ENCODE data around the gene SMCO2. TPM values are rescaled to one million over a fixed set of nuclear protein-coding genes. Genes with fewer than 3 reads are reported as not detected.

Gene SMCO2
- total and polyA plus RNA-seq, 2 of the 13 experiments (the other 11 are each of a cell fraction or from before 2014, with no cell fraction given), result 0.15 TPM; not detected in 1

DNA sequence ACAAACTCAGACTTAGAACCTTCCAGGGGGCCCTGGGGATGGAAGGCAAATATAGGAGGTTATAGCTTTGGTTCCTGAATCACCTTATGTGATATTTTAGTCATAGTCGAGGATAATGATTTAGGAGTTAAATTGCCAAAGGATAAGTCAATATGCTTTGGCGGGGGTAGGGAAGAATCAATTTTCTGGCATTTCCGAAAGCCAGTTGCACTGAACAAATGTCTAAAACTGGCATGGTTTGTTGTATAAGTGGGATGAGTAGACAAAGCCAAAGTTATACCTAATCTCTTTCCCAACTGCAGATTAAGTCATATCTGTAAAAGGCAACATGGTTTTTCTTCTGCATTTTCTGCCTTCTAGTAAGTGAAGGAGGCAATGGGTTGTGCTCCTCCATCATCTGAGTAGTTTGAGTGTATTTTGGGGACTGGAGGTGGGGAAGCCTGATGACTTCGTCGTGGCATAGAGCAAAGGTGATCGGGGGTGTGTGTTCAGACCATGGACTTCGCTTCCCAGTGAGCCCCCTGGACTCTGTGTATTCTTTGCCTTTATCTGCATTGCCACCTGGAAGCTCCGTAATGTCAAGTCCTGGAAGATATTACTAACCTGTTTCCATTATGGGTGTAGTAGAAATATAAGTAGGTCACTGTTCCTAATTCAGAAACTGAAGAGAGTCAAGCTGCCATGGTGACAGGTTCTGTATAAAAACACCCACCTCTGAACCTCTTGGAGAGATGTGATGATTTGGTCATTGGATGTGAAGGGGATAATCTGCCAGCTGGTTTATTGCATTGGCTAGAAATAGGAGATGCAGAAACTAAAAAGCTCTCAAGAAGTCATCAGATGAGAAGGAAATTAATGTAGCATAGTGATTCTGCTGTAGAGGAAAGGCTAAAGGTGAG is 102.0 kb downstream of the SMCO2 start (continued):
- TF ChIP-seq, protein P1, sequence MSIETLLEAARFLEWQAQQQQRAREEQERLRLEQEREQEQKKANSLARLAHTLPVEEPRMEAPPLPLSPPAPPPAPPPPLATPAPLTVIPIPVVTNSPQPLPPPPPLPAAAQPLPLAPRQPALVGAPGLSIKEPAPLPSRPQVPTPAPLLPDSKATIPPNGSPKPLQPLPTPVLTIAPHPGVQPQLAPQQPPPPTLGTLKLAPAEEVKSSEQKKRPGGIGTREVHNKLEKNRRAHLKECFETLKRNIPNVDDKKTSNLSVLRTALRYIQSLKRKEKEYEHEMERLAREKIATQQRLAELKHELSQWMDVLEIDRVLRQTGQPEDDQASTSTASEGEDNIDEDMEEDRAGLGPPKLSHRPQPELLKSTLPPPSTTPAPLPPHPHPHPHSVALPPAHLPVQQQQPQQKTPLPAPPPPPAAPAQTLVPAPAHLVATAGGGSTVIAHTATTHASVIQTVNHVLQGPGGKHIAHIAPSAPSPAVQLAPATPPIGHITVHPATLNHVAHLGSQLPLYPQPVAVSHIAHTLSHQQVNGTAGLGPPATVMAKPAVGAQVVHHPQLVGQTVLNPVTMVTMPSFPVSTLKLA (IDR thresholded peaks at IDR 0.05), result no peak
- TF ChIP-seq ZNF543 (CRISPR knock-in tag; IDR thresholded peaks at IDR 0.05), result no peak
- TF ChIP-seq, protein P2, sequence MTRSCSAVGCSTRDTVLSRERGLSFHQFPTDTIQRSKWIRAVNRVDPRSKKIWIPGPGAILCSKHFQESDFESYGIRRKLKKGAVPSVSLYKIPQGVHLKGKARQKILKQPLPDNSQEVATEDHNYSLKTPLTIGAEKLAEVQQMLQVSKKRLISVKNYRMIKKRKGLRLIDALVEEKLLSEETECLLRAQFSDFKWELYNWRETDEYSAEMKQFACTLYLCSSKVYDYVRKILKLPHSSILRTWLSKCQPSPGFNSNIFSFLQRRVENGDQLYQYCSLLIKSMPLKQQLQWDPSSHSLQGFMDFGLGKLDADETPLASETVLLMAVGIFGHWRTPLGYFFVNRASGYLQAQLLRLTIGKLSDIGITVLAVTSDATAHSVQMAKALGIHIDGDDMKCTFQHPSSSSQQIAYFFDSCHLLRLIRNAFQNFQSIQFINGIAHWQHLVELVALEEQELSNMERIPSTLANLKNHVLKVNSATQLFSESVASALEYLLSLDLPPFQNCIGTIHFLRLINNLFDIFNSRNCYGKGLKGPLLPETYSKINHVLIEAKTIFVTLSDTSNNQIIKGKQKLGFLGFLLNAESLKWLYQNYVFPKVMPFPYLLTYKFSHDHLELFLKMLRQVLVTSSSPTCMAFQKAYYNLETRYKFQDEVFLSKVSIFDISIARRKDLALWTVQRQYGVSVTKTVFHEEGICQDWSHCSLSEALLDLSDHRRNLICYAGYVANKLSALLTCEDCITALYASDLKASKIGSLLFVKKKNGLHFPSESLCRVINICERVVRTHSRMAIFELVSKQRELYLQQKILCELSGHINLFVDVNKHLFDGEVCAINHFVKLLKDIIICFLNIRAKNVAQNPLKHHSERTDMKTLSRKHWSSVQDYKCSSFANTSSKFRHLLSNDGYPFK (CRISPR knock-in tag; IDR thresholded peaks at IDR 0.05; ENCODE audit: borderline replicate concordance), result no peak
- 0 out of 2 replicates have a peak, but pooled peaks have one; percentile 28 for TF ChIP-seq NCOR1 (IDR thresholded peaks at IDR 0.05; ENCODE audit: borderline replicate concordance, low read length)
- TF ChIP-seq, protein P3, sequence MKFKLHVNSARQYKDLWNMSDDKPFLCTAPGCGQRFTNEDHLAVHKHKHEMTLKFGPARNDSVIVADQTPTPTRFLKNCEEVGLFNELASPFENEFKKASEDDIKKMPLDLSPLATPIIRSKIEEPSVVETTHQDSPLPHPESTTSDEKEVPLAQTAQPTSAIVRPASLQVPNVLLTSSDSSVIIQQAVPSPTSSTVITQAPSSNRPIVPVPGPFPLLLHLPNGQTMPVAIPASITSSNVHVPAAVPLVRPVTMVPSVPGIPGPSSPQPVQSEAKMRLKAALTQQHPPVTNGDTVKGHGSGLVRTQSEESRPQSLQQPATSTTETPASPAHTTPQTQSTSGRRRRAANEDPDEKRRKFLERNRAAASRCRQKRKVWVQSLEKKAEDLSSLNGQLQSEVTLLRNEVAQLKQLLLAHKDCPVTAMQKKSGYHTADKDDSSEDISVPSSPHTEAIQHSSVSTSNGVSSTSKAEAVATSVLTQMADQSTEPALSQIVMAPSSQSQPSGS (CRISPR knock-in tag; IDR thresholded peaks at IDR 0.05), result no peak
- TF ChIP-seq, protein P4, sequence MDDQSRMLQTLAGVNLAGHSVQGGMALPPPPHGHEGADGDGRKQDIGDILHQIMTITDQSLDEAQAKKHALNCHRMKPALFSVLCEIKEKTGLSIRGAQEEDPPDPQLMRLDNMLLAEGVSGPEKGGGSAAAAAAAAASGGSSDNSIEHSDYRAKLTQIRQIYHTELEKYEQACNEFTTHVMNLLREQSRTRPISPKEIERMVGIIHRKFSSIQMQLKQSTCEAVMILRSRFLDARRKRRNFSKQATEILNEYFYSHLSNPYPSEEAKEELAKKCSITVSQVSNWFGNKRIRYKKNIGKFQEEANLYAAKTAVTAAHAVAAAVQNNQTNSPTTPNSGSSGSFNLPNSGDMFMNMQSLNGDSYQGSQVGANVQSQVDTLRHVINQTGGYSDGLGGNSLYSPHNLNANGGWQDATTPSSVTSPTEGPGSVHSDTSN (CRISPR knock-in tag; IDR thresholded peaks at IDR 0.05; ENCODE audit: borderline replicate concordance), result no peak
- TF ChIP-seq ZNF34 (CRISPR knock-in tag; IDR thresholded peaks at IDR 0.05; ENCODE audit: borderline replicate concordance), result no peak
- TF ChIP-seq, protein P5, sequence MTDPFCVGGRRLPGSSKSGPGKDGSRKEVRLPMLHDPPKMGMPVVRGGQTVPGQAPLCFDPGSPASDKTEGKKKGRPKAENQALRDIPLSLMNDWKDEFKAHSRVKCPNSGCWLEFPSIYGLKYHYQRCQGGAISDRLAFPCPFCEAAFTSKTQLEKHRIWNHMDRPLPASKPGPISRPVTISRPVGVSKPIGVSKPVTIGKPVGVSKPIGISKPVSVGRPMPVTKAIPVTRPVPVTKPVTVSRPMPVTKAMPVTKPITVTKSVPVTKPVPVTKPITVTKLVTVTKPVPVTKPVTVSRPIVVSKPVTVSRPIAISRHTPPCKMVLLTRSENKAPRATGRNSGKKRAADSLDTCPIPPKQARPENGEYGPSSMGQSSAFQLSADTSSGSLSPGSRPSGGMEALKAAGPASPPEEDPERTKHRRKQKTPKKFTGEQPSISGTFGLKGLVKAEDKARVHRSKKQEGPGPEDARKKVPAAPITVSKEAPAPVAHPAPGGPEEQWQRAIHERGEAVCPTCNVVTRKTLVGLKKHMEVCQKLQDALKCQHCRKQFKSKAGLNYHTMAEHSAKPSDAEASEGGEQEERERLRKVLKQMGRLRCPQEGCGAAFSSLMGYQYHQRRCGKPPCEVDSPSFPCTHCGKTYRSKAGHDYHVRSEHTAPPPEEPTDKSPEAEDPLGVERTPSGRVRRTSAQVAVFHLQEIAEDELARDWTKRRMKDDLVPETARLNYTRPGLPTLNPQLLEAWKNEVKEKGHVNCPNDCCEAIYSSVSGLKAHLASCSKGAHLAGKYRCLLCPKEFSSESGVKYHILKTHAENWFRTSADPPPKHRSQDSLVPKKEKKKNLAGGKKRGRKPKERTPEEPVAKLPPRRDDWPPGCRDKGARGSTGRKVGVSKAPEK (CRISPR knock-in tag; IDR thresholded peaks at IDR 0.05; ENCODE audit: borderline replicate concordance), result 0 out of 2 replicates have a peak, but pooled peaks have one; percentile 34
- TF ChIP-seq ZNF546 (CRISPR knock-in tag; conservative IDR thresholded peaks at IDR 0.05), result no peak
- TF ChIP-seq, protein P6, sequence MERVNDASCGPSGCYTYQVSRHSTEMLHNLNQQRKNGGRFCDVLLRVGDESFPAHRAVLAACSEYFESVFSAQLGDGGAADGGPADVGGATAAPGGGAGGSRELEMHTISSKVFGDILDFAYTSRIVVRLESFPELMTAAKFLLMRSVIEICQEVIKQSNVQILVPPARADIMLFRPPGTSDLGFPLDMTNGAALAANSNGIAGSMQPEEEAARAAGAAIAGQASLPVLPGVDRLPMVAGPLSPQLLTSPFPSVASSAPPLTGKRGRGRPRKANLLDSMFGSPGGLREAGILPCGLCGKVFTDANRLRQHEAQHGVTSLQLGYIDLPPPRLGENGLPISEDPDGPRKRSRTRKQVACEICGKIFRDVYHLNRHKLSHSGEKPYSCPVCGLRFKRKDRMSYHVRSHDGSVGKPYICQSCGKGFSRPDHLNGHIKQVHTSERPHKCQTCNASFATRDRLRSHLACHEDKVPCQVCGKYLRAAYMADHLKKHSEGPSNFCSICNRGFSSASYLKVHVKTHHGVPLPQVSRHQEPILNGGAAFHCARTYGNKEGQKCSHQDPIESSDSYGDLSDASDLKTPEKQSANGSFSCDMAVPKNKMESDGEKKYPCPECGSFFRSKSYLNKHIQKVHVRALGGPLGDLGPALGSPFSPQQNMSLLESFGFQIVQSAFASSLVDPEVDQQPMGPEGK (CRISPR knock-in tag; IDR thresholded peaks at IDR 0.05), result 0 out of 2 replicates have a peak, but pooled peaks have one; percentile 39
- TF ChIP-seq MED1 (CRISPR knock-in tag; IDR thresholded peaks at IDR 0.05), result no peak
- TF ChIP-seq, protein P7, sequence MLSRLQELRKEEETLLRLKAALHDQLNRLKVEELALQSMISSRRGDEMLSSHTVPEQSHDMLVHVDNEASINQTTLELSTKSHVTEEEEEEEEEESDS (CRISPR knock-in tag; IDR thresholded peaks at IDR 0.05; ENCODE audit: borderline replicate concordance), result no peak
- no peak for TF ChIP-seq ZFP37 (CRISPR knock-in tag; IDR thresholded peaks at IDR 0.05; ENCODE audit: borderline replicate concordance)
- no peak for TF ChIP-seq EHMT2 (IDR thresholded peaks at IDR 0.05; ENCODE audit: borderline replicate concordance, low read depth, low read length)

All from HepG2 (cell line).